Iris pigment epithelial cell (primary cell): ENCODE data around the gene PTPRK.
A peak's percentile ranks its signal among the peaks of the same experiment; 100 is the strongest.

Source experiments
- DNase-seq: peaks from one replicate; pipeline ENCODE4 v3.0.0-alpha.2; 2011; ENCODE audit warnings: low read depth

PTPRK gene

DNA sequence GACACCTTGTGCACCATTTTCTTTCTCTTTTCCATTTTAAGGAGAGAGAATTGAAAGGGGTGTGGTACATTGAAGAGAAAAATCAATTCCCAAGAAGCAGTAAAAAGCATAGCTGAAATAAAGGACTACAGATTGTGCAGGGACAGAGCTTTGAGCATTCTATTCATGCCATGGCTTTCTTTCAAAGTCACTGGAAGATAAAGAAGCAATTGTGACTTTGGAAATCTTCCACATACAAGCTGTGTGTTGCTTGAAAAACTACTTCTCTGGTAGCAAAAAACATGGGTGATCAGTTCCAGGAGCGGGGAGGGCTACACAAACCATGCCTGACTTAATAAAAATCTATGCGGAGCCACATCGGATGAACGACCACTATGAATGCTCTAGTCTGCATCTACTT, 389.4 kb downstream of the PTPRK start:
- DNase-seq: no peak

DNA sequence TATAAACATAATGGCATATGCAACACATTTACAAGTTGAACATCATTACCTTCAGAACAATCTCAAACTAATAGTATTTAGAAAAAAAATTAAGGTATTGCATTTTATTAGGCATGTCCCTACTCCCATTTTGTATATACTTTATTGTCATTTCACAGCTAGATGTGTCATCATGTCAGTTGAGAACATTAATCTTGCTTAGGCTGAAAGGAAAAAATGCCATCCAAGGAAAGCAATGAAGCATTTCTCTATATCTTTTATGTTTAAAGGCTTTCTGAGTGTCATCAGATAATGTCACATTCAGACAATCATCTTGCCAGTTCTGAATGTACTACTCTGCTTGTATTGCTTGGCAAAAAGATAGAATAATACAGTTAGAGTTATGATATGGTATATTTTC, 390.7 kb downstream of the PTPRK start:
- DNase-seq: no peak

DNA sequence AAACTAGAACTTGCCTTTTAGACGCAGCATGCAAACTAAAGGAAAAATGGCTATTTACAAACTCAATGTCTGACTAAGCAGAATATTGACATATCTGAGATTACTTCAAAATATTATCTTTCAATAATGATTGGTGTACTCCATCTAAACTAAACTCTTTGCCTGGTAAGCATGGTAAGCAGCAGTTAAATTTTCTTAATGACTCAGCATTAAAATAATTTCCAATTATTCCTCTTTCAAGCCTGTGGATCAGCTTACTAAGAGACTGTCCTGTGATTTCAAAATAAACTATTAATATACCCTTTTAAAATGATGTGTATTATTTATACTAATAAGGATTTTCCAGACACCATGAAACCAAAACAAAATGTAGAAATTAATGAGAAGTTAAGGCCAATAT, 392.7 kb downstream of the PTPRK start:
- DNase-seq: no peak

DNA sequence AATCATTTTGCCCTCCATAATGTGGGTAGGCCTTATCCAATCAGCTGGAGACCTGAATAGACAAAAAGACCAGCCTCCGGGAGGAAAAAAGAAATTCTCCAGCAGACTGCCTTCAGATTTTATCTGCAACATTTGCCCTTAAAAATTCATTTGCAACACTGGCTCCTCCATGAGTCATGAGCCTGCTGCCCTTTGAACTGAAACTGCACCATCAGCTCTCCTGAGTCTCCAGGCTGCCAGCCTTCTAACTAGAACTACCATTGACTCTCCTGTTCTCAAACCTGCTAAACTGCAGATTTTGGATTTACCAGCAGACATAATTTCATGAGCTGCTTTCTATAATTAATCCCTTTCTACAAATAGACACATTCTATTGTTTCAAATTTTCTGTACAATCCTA, 395.7 kb downstream of the PTPRK start:
- DNase-seq: peak; percentile 69

DNA sequence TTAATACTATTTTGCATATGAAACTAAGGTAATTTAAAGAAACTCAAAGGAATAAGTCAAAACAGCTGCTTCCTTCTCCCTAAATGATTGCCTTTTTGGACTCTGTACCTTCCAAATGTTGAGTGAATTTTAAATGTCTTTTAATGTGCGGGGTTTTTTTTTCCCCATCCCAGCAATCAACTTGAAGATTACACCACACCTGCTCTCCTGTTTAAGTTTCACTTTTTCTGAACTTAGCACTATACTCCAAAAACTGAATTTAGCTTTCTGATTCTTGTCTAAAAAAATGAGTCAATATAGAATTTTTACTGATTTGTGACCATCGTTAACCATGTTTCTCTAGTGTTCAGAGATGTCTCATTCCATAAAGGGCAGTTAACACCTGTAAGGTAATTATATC, 398.8 kb downstream of the PTPRK start:
- DNase-seq: no peak

DNA sequence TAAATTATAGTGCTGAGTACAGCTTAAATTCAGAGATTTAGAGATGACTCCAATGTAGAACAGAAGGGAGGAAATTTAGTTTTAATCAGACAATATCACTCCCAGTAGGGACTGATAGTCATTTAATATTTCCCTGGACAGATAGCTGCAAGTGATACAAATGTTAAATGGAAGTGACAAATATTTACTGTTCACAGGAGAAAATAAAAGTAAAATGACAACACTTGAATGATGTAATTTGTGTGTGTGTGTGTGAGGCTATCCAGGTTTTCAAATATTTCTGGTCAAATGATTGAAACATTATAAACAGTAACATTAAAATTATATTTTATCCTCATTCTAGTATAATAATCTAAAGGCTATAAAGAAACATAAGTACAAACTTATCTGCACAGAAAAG, 399.2 kb downstream of the PTPRK start:
- no peak for DNase-seq

DNA sequence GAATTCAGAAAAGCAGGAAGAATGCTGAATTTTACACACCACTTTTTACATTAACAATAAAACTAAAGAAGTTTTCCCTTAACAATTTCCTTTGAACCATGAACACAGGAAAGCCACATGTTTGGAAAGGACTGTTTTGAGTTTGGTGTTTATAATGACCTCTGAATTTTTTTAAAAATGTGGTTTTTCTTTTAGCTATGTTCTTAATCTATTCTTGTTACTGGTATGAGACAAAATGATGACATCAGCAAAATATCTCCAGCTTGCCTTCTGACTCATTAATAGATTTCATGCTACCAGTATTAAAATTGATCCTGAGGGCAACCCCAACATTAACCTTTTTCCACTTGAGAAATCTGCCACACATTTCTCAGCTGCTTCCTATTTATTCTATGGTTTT, 402.0 kb downstream of the PTPRK start:
- DNase-seq: peak; percentile 87

DNA sequence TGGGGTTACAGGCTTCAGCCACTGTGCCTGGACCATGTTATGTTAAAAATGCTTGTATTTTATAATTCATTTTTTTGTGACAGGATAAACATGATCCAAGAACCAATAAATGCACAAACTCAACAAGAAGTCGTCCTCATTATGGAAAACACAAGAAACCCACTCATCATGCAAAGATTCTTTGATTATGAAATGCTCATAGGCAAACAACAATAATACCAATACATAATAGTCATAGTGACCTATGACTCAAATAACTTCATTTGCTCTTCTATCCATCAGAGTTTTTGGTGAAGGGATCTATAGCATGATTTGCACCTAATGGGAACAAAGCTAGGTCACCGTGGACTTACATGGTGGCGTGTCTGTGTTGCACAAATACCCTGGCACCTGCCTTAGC, 402.5 kb downstream of the PTPRK start:
- DNase-seq: peak; percentile 52

DNA sequence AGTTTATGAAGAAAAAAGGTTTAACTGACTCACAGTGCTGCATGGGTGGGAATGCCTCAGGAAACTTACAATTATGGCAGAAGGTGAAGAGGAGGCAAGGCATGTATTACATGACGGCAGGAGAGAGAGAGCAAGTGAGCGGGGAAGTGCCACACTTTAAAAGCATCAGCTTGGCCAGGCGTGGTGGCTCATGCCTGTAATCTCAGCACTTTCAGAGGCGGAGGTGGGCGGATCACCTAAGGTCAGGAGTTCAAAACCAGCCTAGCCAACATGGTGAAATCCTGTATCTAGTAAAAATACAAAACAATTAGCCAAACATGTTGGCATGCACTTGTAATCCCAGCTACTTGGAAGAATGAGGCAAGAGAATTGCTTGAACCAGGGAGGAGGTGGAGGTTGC, 406.2 kb downstream of the PTPRK start:
- DNase-seq: no peak

DNA sequence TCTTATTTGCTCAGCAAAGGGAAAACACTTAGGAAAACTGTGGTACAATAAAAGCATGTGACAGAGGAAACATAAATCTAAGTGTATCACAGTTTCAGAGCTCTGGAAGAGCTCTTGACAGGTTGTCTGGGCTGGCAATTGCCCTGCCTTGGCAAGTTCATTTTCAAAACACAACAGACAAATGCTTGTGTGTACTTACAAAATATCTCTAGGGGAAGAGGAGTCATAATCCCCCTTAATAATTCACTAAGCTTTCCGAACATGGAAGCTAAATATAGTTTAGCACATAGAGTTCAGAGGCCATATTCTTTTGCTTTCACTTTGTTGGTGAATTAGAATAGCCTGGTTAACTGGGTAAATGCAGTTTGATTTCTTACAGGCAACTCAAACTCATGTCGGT, 407.9 kb downstream of the PTPRK start:
- peak; percentile 17 for DNase-seq

DNA sequence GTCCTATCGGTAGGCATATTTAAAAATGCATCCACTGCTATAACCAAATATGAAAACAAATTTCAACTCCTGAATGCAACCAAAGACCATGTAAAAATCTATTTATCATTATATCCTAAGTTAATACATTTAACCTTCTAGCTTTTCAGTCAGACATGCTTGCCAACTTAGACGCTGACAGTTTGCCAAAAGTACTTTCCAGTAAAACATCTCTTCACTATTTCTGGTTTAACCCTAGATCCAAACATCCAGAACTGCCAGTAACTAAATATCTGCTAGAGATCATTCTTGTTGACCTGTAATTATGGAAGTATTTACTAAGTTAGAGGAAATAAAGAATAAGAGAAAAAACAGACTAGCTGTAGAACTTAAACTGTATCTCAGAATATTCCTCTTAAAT, 409.3 kb downstream of the PTPRK start:
- DNase-seq: peak; percentile 44

DNA sequence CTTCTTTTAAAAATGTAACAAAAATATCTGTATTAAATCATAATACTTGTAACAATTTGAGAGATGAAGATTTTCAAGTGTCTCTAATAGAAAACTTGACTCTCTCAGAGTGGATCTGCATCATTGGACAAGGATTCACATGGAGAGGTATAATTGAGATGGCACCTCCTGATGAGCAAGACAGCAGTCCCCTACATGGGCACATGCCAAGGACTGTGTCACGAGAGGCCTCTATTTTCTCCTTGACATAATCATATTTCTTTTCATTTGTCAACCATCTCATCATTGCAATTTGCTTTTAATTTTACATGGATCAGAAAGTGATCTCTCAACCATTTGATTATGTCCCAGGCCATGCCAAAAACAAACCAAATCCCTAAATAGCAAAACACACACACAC, 412.7 kb downstream of the PTPRK start:
- DNase-seq: no peak

DNA sequence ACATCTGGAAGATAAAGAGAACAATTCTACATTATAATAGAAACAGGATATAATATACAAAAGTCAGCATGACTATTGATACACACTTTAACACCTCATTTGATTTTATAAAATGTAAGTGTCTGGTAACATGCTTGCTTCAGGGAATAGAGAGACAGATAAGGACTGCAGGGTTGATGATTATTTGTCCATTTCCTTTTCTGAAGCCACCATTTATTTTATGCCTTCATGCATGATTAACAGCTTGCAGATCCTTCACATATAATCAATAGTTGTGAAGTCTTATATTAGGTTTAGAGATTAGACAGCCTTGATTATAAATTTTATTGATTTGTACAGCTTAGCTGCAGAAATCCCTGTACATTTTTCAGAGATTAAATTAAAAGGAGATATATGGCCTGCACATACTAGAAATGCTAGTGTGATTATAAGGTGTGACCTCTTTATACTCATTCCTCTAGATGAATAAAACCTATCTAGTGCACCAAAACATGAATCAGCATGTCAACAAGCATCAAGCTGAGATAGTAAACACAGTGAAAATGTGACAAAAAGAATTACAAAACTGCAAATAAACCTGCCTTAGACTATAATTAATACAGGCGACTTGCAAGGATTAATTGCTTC, 420.7 kb downstream of the PTPRK start:
- DNase-seq: no peak

DNA sequence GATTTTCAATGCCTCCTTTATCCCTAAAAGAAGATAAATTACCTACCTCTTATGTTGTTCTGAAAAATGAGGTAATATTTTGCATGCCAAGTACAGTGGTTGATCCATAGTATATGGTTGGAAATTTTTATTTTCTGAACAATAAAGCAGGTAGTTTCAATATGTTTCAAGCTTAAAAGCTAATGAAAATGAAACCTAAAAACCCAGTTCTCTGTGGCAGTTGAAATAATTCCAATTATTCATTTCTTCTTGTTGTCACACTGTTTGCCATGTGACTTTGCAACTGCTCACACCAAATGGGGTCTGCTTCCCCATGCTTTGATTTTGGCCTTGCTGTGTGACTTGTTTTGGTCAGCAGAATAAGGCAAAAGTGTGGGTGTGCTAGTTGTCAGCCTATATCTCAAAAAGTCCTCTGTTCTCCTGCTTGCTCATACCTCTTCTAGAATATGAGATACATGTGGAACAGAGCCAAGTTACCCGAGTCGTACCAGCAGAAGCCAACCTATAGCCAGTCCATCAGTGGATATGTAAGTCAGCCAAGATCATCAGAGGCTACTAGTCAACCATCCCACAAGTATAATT, 422.3 kb downstream of the PTPRK start:
- peak; percentile 10 for DNase-seq

DNA sequence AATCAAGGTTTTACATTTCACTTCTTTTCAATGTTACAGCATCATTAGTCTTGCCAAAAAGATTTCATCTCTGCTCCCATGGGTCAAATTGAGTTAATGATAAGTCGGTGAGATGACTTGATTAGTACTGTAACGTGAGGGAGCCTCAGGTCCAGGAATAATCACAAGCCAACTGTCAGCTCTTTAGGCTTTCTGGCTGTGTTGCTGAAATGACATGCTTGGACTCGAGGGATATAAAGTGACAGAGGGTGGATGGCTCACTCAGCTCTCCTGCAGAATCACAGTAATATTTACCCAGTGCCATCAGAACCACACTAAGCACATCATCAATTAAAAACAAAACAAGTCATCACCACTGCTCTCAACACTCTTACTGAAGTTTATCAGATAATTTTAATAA, 423.4 kb downstream of the PTPRK start:
- DNase-seq: no peak

DNA sequence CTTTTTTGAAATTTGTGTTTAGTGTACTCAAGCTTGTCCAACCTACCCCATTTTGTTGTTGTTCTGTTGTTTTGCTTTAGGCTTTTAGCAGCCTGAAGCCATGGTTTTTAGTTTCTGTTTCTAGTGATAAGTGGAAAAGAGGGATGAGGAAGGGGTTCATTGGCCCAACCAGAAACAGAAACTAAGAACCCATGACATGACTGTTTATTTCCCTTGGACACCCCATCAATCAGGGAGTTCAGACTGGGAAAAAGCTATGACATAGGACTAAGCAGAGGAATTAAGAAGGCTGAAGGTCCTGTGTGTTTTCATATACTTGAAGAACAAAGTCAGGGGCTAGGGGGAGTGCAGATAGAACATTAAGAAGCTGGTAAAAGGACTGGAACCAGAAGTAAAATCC, 425.0 kb downstream of the PTPRK start:
- no peak for DNase-seq

DNA sequence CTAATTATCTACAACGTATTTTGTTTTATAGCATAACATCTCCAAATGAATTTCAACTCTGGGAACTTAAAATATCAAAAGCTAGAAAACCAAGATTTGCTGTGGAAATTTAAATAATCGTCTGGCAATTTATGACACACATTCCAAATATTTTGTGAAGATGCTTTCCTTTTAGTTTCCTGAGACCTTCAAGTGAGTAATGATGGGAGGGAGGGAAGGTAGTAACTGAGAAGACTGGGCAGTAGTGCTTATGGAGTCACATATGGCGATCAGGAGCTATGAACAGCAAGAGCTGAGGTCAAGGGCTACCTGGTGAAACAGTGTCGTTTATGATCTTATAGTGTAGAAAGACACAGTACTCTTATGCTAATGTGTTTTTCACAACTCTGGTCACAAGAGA, 441.4 kb downstream of the PTPRK start:
- peak; percentile 16 for DNase-seq

DNA sequence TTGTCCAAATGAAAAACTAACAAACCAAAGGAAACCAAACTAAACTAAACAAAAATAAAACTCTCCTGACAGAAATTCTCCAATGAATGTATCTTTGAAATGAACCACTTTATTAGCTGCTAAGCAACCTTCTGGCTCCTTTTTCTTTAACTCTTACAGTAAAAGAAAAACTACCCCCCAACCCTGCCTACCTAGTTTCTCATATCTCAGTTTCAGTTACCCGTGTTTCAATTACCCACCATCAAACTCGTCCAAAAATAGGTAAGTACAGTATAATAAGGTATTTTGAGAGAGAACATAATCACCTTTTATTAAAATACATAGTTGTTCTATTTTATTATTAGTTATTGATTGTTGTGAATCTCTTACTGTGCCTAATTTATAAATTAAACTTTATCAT, 442.1 kb downstream of the PTPRK start:
- no peak for DNase-seq

DNA sequence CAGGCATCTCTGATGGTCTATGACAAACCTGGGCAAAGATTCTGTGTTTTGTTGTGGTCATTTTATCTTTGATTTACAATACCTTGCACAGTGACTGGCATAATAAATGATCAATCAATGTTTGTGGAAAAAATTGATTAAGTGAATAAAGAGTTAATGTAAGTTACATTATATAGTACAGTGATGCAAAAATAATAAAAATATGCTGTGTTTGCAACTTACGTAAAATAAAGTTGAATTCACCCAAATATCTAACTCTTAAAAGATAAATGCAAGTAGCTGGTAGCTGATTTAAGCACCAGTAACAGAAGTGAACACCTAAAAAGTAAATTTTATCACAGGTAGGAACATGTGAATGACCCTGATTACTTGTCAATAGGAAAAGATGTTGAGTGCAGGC, 443.6 kb downstream of the PTPRK start:
- DNase-seq: no peak

DNA sequence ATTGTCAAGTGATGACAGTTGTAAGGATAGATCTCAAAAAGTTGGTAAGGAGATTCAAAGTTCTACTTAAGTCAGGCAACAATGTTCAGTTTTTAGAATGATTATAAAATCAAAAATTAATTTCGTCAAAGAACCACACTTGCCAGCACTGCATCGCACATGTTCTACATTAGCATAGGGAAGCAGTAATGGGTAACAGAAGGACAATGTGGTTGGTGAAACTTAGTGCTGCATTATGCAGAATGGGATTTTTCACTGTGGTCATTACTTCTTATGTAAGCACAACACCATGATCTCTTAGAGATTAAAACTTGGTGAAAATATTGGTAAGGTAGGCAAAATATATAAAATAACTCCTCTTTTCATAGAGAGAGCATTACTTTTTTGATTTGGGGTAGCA, 445.8 kb downstream of the PTPRK start:
- DNase-seq: no peak

DNA sequence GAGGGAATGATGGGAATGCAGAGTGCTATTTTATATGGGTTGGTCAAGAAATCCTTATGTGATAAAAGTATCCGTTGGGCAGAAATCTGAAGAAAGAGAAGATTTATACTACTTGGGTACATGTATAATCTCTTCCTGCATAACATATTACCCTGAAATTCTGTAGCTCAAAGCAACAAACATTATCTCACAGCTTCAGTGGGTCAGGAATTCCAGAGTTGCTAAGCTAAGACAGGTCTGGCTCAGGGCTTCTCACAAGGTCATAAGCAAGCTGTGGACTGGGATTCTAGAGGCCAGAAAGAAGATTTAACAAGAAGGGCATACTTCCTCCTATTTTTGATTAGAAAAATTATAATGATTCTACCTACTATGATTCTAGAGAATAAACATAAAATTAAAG, 447.0 kb downstream of the PTPRK start:
- DNase-seq: peak; percentile 31

DNA sequence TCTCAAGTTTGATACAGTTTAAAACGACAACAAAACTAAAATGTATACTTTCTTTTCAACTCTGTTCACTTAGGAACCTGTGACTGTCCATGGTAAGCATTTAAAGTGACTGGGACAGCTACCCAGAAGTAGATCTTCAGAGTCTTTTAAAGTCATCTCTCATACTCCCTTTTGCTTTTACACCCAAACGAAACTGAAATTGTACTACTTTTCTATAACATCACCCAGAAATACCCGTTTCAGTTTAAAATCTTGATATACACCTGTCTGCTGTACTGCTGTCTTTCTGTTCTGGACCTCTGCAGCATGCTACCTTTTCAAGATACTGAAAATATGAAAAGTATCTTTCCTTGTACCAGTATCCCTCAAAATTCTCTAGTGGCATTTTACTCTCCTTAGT, 449.2 kb downstream of the PTPRK start:
- DNase-seq: no peak

DNA sequence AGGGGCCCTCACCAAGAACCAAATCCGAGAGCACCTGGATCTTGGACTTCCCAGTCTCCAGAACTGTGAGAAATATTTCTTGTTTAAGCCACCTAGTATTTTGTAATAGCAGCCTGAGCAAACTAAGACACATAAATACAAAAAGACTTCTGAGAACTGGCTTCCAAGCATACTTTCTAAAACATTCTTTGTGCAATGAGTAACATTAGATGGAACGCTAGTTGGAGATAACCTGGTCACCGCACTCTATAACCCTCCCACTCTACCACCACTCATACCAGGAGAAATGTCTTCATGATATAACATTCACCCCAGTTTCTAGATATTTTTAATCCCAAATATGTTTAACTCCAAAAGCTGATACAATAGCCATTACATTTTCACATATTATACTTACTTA, 450.0 kb downstream of the PTPRK start:
- peak; percentile 81 for DNase-seq

DNA sequence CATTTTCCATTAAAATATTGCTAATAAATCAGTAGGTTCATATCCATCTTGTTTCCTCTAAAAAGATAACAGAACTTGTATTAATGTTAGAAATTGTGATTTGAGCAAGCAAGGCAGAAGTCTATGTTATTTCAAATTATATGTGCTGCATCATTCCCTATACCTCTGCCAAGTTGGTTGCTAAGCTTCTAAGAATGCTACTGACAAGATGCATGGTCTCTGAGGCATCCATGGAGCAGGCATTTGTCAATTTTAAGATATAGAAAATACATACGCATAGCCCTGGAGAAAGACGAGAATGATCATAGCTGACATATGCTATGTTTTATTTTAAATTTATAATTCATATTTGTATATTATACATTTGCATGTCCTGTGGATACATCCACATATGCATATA, 451.2 kb downstream of the PTPRK start:
- DNase-seq: peak; percentile 85

DNA sequence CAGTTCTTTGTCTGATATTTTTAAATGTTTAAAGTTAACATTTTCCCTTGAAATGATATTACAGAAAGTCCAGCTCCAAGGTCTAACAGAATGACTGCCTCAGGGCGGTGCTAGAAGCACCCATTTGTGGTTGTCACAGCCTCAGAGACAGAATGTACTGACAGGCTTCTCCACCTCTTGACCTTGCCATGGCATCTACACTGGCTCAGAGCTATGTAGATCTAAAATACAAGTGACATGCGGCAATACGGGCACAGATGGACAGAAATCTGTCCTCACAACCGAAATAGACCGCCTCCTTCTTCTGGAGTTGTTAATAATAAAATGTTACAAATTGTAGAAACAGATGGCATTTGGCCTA, 452.3 kb downstream of the PTPRK start:
- DNase-seq: no peak
